CD4-positive, alpha-beta memory T cell (primary cell): Measurements from ENCODE around the gene MYH10. TPM values are rescaled to one million over a fixed set of nuclear protein-coding genes. Genes with fewer than 3 reads are reported as not detected.

Source experiments
- CTCF ChIA-PET: fragments of 350-600 bp; sonication (Branson Sonifier 250); formaldehyde crosslinking; loops from one replicate; lab custom pipeline; 2021; ENCODE audit warnings: inconsistent platforms; ENCODE audit not compliant: partially characterized antibody; lab: Charles Lee
- POLR2A ChIA-PET: fragments of 350-600 bp; sonication (Branson Sonifier 250); formaldehyde crosslinking; loops from one replicate; lab custom pipeline; 2021; ENCODE audit not compliant: partially characterized antibody; lab: Charles Lee
- DNase-seq, 5 donors: peaks; one replicate each; pipeline versions ENCODE4 v3.0.0 to v3.0.0-alpha.2; 2020 to 2022; ENCODE audit warnings: mixed read lengths in 1 of 5
- H3K27ac ChIP-seq: one replicate; pipeline ENCODE4 v1.7.0; 2013; ENCODE audit warnings: low read depth, low read length
- H3K27me3 ChIP-seq: 2 replicates; pipeline ENCODE4 v1.7.0; 2013; ENCODE audit warnings: mild to moderate bottlenecking, low read length, moderate library complexity; ENCODE audit not compliant: insufficient read depth
- H3K36me3 ChIP-seq: 2 replicates; pipeline ENCODE4 v1.7.0; 2013; ENCODE audit warnings: mild to moderate bottlenecking, low read length, moderate library complexity; ENCODE audit not compliant: insufficient read depth
- H3K4me1 ChIP-seq: 2 replicates; pipeline ENCODE4 v1.7.0; 2013; ENCODE audit warnings: mild to moderate bottlenecking, low read length, moderate library complexity; ENCODE audit not compliant: insufficient read depth
- H3K4me3 ChIP-seq, 2 donors: one replicate each; pipeline ENCODE4 v1.7.0; 2013; ENCODE audit warnings: low read length in 2 of 2, mild to moderate bottlenecking in 1 of 2
- H3K9me3 ChIP-seq, 2 donors: one replicate each; pipeline ENCODE4 v1.7.0; 2013; ENCODE audit warnings: low read length in 2 of 2, control low read depth in 1 of 2; ENCODE audit not compliant: control insufficient read depth in 1 of 2
- H3K27ac Mint-ChIP-seq, 7 donors: one replicate each; pipeline ENCODE4 v1.8.0; 2020 to 2021; ENCODE audit warnings: mixed read lengths in 7 of 7, mild to moderate bottlenecking in 6 of 7, inconsistent platforms in 3 of 7, moderate library complexity in 3 of 7
- H3K27me3 Mint-ChIP-seq, 2 donors: one replicate each; pipeline ENCODE4 v1.8.0; 2020 to 2021; ENCODE audit warnings: mixed read lengths in 2 of 2
- H3K36me3 Mint-ChIP-seq, 2 donors: one replicate each; pipeline ENCODE4 v1.8.0; 2020 to 2021; ENCODE audit warnings: mixed read lengths in 2 of 2, inconsistent platforms in 1 of 2, mild to moderate bottlenecking in 1 of 2
- H3K4me1 Mint-ChIP-seq, 4 donors: one replicate each; pipeline ENCODE4 v1.8.0; 2020 to 2021; ENCODE audit warnings: mixed read lengths in 4 of 4, mild to moderate bottlenecking in 1 of 4
- H3K4me3 Mint-ChIP-seq, 8 donors: one replicate each; pipeline ENCODE4 v1.8.0; 2020 to 2021; ENCODE audit warnings: mixed read lengths in 8 of 8, mild to moderate bottlenecking in 7 of 8, moderate library complexity in 6 of 8, inconsistent platforms in 3 of 8
- H3K9me3 Mint-ChIP-seq, 8 donors: one replicate each; pipeline ENCODE4 v1.8.0; 2020 to 2021; ENCODE audit warnings: mixed read lengths in 8 of 8, mild to moderate bottlenecking in 5 of 8, inconsistent platforms in 3 of 8, moderate library complexity in 1 of 8
- intact Hi-C: fragments of 100-400 bp; cut with micrococcal nuclease; formaldehyde crosslinking; loops from one replicate; pipeline ENCODE4 v1.15.1; 2023
- polyA plus RNA-seq, 2 donors: library from polyadenylated mRNA; unstranded; fragments of 300-500 nt; fragmentation: Illumina TruSeq; gene quantifications; one replicate each; pipeline ENCODE4 v1.2.3, GENCODE V29; 2021
- total RNA-seq, 2 experiments: library from RNA; stranded (reverse); gene quantifications; one replicate each; pipeline ENCODE4 v1.2.3, GENCODE V29; 2021

MYH10 gene
- total and polyA plus RNA-seq, 4 experiments from 2014 or later, result 1.9 to 2.8 (median 2.1) TPM

DNA sequence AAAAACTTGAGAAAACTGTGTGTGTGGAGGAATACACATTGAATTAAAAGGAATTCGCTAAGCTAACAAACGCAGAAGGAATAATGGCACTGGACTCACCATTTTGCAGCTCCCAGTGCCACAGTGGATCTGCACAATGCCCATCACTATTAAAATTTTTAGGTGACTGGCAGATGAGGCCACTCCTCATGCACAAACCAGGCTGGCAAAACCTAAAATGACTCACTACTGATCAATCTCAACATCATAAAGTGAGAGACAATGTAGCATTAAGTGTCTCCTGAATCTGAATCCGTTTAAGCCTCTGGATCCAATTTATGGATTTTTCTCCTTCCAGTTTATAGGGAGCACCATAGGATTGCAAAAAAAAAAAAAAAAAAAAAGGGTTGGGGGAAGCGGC lies 20.6 kb downstream of the MYH10 start:
- Mint-ChIP-seq H3K36me3 (no peaks in the 10 kb centered on the region), H3K27me3 (peaks cover 5 to 13% of the 10 kb centered on the region in 2 donors), H3K9me3 (peaks cover 0 to 5% (median 1%) of the 10 kb centered on the region in 8 donors), H3K4me1 (no peaks in the 10 kb centered on the region), H3K4me3 (no peak overlapping the region), H3K27ac (no peak overlapping the region)
- Histone ChIP-seq H3K27me3 (no peaks in the 10 kb centered on the region), H3K4me1 (no peaks in the 10 kb centered on the region), H3K27ac (no peak overlapping the region), H3K4me3 (no peak overlapping the region), H3K9me3 (no peaks in the 10 kb centered on the region), H3K36me3 (no peaks in the 10 kb centered on the region)
- POLR2A ChIA-PET, result no interaction called here
- no peak for DNase-seq
- intact Hi-C loops, result no loop called here
- CTCF ChIA-PET, result no interaction called here

DNA sequence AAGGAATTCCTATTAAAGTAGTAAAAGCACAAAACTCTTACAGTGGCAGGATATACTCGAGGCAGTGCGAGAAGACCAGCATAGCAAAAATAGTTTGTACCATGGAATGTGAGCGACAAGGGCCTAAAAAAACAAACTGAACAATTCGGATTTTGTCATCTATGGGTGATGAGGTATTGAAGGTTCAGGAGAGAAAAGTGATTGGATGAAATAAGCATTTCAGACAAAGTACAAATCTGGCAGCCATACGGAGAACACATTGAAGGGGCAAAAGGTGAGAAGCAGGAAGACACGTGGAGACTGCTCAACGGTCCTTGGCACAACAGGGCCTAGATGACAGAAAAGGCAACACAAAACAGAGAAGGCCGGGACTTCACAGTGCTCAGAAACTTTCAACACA lies 22.5 kb downstream of the MYH10 start:
- Histone ChIP-seq H3K4me1 (no peaks in the 10 kb centered on the region), H3K36me3 (no peaks in the 10 kb centered on the region), H3K4me3 (no peak overlapping the region), H3K9me3 (no peaks in the 10 kb centered on the region), H3K27ac (no peak overlapping the region), H3K27me3 (no peaks in the 10 kb centered on the region)
- POLR2A ChIA-PET, result no interaction called here
- no peaks in the 10 kb centered on the region for H3K36me3 Mint-ChIP-seq
- H3K4me3 Mint-ChIP-seq, result no peak overlapping the region
- H3K27ac Mint-ChIP-seq, result peak overlapping the region in 1 of 7 donors; percentile 6
- H3K27me3 Mint-ChIP-seq, result peaks cover 5 to 14% of the 10 kb centered on the region in 2 donors
- CTCF ChIA-PET, result no interaction called here
- H3K9me3 Mint-ChIP-seq, result peaks cover 0 to 5% (median 1%) of the 10 kb centered on the region in 8 donors
- DNase-seq, result no peak
- intact Hi-C loops, result no loop called here
- no peaks in the 10 kb centered on the region for H3K4me1 Mint-ChIP-seq

DNA sequence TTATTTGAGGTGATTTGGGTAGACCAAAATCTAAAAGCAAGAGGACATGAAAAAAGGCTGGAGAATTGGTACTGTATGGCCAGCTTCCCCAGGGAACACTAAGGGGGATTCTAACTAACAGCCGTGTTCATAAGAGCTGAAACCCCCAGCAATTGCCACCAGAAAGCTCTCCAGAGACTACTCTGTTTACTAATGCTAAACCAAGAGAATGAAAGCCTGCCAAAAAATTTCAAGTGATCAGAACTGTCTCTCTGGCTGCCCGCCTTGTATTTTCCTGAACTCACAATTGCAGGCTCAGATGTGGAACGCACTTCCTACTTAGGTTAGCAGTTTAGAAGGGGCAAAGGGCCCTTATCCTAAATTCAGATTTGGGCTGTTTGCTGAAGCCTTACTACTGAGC lies 24.1 kb downstream of the MYH10 start:
- peaks cover 5 to 14% of the 10 kb centered on the region in 2 donors for H3K27me3 Mint-ChIP-seq
- no peak overlapping the region for H3K27ac ChIP-seq
- H3K36me3 Mint-ChIP-seq, result no peaks in the 10 kb centered on the region
- no peaks in the 10 kb centered on the region for H3K36me3 ChIP-seq
- H3K4me3 ChIP-seq, result no peak overlapping the region
- H3K4me3 Mint-ChIP-seq, result no peak overlapping the region
- H3K4me1 Mint-ChIP-seq, result no peaks in the 10 kb centered on the region
- DNase-seq, result no peak
- ChIA-PET POLR2A (no interaction called here), CTCF (interaction anchor here (1.6 kb wide), 1 partner anchor 140 kb away, joined by 3 read pairs; no protein-coding TSS in a partner anchor)
- intact Hi-C loops, result no loop called here
- H3K4me1 ChIP-seq, result no peaks in the 10 kb centered on the region
- H3K27ac Mint-ChIP-seq, result no peak overlapping the region
- peaks cover 0 to 5% (median 1%) of the 10 kb centered on the region in 8 donors for H3K9me3 Mint-ChIP-seq
- no peaks in the 10 kb centered on the region for H3K27me3 ChIP-seq
- H3K9me3 ChIP-seq, result no peaks in the 10 kb centered on the region

- H3K36me3 Mint-ChIP-seq, result no peaks in the 10 kb centered on the region
- H3K4me1 Mint-ChIP-seq, result no peaks in the 10 kb centered on the region
- no peak for DNase-seq
- no peaks in the 10 kb centered on the region for H3K9me3 Mint-ChIP-seq
- H3K27ac Mint-ChIP-seq, result no peak overlapping the region
- H3K36me3 ChIP-seq, result no peaks in the 10 kb centered on the region
- intact Hi-C loops, result no loop called here
- H3K27ac ChIP-seq, result no peak overlapping the region
- H3K4me3 ChIP-seq, result no peak overlapping the region
- no peaks in the 10 kb centered on the region for H3K9me3 ChIP-seq
- POLR2A ChIA-PET, result no interaction called here
- CTCF ChIA-PET, result no interaction called here
- peaks cover 3 to 8% of the 10 kb centered on the region in 2 donors for H3K27me3 Mint-ChIP-seq
- no peak overlapping the region for H3K4me3 Mint-ChIP-seq
- H3K27me3 ChIP-seq, result no peaks in the 10 kb centered on the region
- H3K4me1 ChIP-seq, result no peaks in the 10 kb centered on the region
These were observed 27.8 kb downstream of the MYH10 start for GRCh38 chr17:8602679-8603078.

DNA sequence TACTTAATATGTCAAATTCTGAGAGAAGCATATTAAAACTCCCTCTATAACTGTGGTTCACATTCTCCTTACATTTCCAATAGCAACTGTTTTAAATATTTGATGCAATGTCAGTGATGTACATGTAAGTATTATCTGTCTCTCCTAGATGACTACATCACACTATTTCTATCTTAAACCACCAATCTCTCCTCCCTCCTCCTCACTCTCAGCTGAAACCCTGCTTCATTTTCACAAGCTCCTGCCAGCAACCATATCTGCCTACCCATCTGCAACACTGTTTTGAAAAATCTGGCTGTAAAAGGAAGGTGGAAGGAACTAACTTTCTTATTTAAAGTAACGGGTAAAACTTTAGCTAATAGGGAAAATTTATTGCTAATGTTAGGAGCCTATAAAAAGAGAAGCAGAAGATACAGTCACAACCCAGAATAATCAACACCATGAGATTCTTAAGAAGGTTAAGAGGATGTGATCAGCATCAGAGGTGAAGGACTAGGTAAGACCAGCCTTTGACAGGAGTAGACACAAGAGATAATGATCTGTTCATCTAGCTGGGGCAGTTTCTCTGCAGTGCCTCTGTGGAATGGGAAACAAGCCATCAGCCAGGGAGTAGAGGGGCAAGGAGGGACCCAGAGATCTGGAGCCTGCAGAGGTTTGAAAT lies 31.0 kb downstream of the MYH10 start:
- Histone ChIP-seq H3K4me1 (no peaks in the 10 kb centered on the region), H3K9me3 (no peaks in the 10 kb centered on the region), H3K36me3 (no peaks in the 10 kb centered on the region), H3K27ac (no peak overlapping the region), H3K4me3 (no peak overlapping the region), H3K27me3 (no peaks in the 10 kb centered on the region)
- intact Hi-C loops, result no loop called here
- Mint-ChIP-seq H3K4me3 (no peak overlapping the region), H3K4me1 (no peaks in the 10 kb centered on the region), H3K27me3 (peaks cover 0 to 3% of the 10 kb centered on the region in 2 donors), H3K27ac (no peak overlapping the region), H3K9me3 (no peaks in the 10 kb centered on the region), H3K36me3 (no peaks in the 10 kb centered on the region)
- no peak for DNase-seq
- ChIA-PET POLR2A (no interaction called here), CTCF (interaction anchor here (1.4 kb wide), 1 partner anchor 186 kb away, joined by 3 read pairs; no protein-coding TSS in a partner anchor)

DNA sequence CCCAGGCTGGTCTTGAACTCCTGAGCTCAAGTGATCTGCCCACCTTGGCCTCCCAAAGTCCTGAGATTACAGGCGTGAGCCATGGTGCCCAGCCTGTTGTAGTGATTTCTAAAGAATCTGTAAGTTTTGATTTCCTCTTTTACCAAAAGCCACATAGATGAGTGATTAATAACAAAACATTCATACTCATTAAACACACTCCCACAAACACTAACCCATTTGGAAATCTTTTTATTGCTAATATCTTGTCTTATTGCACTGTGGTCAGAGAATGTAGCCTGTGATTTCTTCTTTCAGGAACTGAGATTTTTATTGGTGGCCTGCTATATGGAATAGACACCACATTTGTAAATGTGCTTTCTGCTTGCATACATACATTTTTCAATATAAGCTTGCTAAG lies 31.6 kb downstream of the MYH10 start:
- CTCF ChIA-PET, result interaction anchor here (1.4 kb wide), 1 partner anchor 187 kb away, joined by 3 read pairs; no protein-coding TSS in a partner anchor
- no peaks in the 10 kb centered on the region for H3K36me3 ChIP-seq

GRCh38 chr17:8593830-8594229 lies 36.7 kb downstream of the MYH10 start:
- no peak overlapping the region for H3K4me3 ChIP-seq
- H3K27ac ChIP-seq, result no peak overlapping the region
- DNase-seq, result no peak
- Mint-ChIP-seq H3K4me1 (no peaks in the 10 kb centered on the region), H3K9me3 (peaks cover 0 to 2% (median 0%) of the 10 kb centered on the region in 8 donors), H3K27me3 (peaks cover 1 to 4% of the 10 kb centered on the region in 2 donors), H3K27ac (no peak overlapping the region), H3K4me3 (no peak overlapping the region), H3K36me3 (no peaks in the 10 kb centered on the region)
- H3K9me3 ChIP-seq, result no peaks in the 10 kb centered on the region
- H3K36me3 ChIP-seq, result no peaks in the 10 kb centered on the region
- ChIA-PET POLR2A (no interaction called here), CTCF (no interaction called here)
- intact Hi-C loops, result no loop called here
- no peaks in the 10 kb centered on the region for H3K4me1 ChIP-seq
- no peaks in the 10 kb centered on the region for H3K27me3 ChIP-seq

More for the DNA sequence above, 31.6 kb downstream of the MYH10 start:
- Histone ChIP-seq H3K4me3 (no peak overlapping the region), H3K9me3 (no peaks in the 10 kb centered on the region), H3K27ac (no peak overlapping the region), H3K27me3 (no peaks in the 10 kb centered on the region), H3K4me1 (no peaks in the 10 kb centered on the region)
- POLR2A ChIA-PET, result no interaction called here
- no peak for DNase-seq
- intact Hi-C loops, result no loop called here
- H3K4me1 Mint-ChIP-seq, result no peaks in the 10 kb centered on the region
- no peaks in the 10 kb centered on the region for H3K9me3 Mint-ChIP-seq
- peaks cover 0 to 4% of the 10 kb centered on the region in 2 donors for H3K27me3 Mint-ChIP-seq
- no peak overlapping the region for H3K4me3 Mint-ChIP-seq
- no peak overlapping the region for H3K27ac Mint-ChIP-seq
- H3K36me3 Mint-ChIP-seq, result no peaks in the 10 kb centered on the region
